Bronchial epithelial cell (primary cell): ENCODE measurements around the gene TMC8. TPM values are rescaled to one million over a fixed set of nuclear protein-coding genes. Genes with fewer than 3 reads are reported as not detected.

Experiments used
- DNase-seq: peaks from one replicate; pipeline ENCODE4 v3.0.0-alpha.2; 2010; ENCODE audit warnings: low read depth
- FAIRE-seq: peaks from 2 replicates; lab custom pipeline; 2011; peaks lifted over from hg19 to GRCh38; lab: Jason Lieb, UNC
- H3K27me3 ChIP-seq: 2 replicates; pipeline ENCODE4 v1.5.1; 2011; ENCODE audit warnings: low read length; ENCODE audit not compliant: control insufficient read depth, insufficient read depth
- H3K36me3 ChIP-seq: 2 replicates; pipeline ENCODE4 v1.5.1; 2011; ENCODE audit warnings: low read length; ENCODE audit not compliant: control insufficient read depth, insufficient read depth
- H3K4me3 ChIP-seq: 2 replicates; pipeline ENCODE4 v1.5.1; 2011; ENCODE audit warnings: mild to moderate bottlenecking, low read depth, low read length, control low read depth
- total RNA-seq: library from RNA; depleted of rRNA; stranded (reverse); fragments of >200 nt; gene quantifications from 2 replicates; pipeline ENCODE4 v1.2.1, GENCODE V29; 2014
- TF ChIP-seq, protein P1 (sequence below): IDR thresholded peaks from 2 replicates; pipeline ENCODE4 v1.5.1; 2011; ENCODE audit warnings: mild to moderate bottlenecking, moderate library complexity, low read length, control low read depth, inconsistent platforms; ENCODE audit not compliant: insufficient read depth, severe bottlenecking

TMC8 gene
- total RNA-seq, 1 donor from 2014 or later, result not detected

DNA sequence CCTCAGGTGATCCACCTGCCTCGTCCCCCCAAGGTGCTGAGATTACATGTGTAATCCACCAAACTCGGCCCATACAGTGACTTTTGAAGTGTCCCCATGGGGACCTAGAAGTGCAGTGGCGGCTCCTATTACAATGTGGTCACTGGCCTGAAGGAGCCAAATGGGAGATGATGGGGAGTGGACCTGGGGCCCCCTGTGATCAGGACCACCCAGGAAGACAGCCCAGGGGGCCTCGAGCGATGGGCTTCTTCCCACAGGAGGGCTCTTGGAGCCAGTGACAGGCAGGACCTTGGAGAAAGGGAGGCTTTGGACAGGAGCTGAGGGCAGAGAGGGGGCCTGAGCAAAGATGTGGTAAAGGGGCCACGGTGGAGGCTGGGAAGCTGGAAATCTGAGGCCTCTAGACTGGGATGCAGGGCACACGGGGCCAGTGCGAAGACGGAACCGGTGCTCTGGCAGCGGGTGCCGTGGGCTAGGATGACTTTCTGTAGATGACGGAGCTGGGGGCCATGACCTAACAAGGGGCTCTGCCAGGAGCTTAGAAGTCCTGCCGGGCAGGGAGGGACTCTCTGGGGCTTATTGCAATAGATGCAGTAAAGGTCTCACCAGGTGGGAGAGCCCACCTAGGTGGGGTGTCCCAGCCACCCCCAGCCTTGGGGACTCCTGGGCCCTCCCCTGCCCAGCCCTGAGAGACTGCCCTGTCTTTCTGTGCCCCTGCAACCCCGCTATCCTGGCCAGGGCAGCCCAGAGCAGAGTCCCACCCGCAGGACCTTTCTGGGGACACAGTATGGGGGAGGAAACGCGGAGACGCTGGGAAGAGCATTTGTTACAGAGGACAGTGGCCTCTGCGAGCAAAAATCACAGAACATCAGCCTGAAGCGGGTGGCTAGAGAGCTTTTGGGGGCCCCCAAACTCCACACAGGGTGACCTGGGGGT, 12.9 kb downstream of the TMC8 start:
- no peak for FAIRE-seq
- no peaks in the 10 kb centered on the region for H3K27me3 ChIP-seq
- TF ChIP-seq, protein P1, sequence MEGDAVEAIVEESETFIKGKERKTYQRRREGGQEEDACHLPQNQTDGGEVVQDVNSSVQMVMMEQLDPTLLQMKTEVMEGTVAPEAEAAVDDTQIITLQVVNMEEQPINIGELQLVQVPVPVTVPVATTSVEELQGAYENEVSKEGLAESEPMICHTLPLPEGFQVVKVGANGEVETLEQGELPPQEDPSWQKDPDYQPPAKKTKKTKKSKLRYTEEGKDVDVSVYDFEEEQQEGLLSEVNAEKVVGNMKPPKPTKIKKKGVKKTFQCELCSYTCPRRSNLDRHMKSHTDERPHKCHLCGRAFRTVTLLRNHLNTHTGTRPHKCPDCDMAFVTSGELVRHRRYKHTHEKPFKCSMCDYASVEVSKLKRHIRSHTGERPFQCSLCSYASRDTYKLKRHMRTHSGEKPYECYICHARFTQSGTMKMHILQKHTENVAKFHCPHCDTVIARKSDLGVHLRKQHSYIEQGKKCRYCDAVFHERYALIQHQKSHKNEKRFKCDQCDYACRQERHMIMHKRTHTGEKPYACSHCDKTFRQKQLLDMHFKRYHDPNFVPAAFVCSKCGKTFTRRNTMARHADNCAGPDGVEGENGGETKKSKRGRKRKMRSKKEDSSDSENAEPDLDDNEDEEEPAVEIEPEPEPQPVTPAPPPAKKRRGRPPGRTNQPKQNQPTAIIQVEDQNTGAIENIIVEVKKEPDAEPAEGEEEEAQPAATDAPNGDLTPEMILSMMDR, result no peak

DNA sequence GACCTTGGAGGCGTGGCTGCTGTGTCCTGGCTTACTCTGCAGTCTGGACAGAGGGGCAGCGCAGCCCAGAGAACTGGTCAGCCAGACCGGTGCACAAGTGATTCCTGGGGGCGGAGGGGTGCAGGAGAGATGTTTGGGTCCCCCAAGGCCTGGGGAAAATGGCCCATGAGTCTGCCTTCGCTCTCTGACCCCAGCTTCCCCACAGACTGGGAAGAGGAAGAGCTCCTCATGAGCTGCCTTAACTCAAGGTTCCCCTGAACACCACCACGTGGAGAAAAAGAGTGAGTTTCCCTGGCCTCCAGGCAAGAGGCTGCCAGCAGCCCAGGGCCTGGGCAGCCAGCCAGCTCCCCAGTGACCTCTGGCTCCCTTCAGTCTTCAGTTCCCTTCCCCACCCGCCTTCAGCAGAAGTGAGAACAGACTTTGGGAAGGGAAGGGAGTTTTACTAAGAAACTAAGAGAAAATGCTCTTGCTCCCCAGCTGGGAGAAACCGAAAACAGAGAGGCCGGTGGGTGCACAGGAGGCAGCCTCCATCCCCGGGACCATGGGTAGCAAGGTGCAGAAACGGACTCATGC, 13.7 kb downstream of the TMC8 start:
- TF ChIP-seq, protein P1, result no peak
- no peak for FAIRE-seq

More for the DNA sequence above, 12.9 kb downstream of the TMC8 start:
- Histone ChIP-seq H3K36me3 (no peaks in the 10 kb centered on the region), H3K4me3 (no peak overlapping the region)
- DNase-seq, result no peak

DNA sequence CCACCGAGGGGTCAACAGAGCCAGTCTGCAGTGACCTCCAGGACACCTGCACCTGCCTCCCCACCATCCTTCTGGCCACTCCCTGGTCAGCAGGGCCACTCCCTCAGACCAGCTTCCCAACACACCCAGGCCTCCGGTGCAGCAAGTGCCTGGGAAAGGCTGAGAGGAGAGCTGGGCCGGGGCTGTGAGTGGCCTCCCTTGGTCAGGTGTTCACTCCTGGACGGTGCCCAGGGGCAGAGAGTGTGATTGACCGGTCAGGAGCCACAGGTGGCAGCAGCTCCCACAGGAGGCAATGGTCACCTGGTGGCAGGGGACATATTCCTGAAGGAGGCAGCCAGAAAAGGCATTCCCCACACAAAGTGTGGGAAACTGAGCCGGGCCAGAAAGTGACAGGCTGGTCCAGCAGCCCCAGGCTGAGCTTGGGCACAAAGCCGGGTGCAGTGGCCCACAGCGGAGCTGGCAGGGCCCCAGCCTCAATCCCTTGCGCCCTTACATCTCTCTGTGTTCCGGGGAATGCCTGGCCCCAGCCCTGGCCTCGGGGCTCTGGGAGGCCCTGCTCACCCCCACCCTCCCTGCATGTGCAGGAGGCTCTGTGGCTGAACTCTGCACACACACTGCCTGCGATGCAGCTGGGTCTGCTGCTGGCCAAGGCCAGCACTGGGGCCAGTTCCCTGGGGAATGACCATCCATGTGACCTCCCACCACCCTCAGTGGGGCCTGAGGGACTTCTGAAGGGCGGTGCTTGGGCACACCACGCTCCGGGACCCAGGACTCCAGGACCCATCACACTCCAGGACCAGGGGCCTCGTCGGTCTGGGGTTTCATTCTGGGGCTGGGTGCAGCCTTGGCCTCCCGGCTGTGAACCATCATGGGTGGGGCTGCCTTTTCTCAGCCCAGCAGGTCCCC, 14.4 kb downstream of the TMC8 start:
- no peak for DNase-seq
- FAIRE-seq, result no peak
- H3K27me3 ChIP-seq, result no peaks in the 10 kb centered on the region
- no peaks in the 10 kb centered on the region for H3K36me3 ChIP-seq
- TF ChIP-seq, protein P1, result no peak
- no peak overlapping the region for H3K4me3 ChIP-seq

More for the DNA sequence above, 13.7 kb downstream of the TMC8 start:
- DNase-seq, result no peak
- Histone ChIP-seq H3K27me3 (no peaks in the 10 kb centered on the region), H3K4me3 (no peak overlapping the region), H3K36me3 (no peaks in the 10 kb centered on the region)

DNA sequence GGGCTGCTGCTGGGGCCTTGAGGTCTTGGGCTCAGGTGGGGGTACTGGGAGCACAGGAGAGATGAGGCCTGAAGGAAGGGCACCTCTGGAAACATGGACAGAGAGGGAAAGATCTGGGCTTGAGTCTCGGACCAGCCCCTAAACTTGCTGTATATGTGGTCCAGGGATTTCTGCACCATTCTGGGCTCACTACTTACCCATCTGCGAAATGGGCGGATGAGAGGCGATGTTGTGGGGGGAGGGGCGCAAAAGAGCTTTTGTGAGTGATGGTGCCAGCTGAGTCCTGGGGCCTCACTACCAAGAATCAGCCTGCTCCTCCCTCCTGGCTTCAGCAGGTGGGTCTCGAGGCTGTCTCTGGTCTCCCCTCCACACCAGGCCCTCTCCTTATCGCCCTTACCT, 15.9 kb downstream of the TMC8 start:
- Histone ChIP-seq H3K27me3 (no peaks in the 10 kb centered on the region), H3K36me3 (no peaks in the 10 kb centered on the region), H3K4me3 (no peak overlapping the region)
- TF ChIP-seq, protein P1, result no peak
- FAIRE-seq (no peak), DNase-seq (no peak)

DNA sequence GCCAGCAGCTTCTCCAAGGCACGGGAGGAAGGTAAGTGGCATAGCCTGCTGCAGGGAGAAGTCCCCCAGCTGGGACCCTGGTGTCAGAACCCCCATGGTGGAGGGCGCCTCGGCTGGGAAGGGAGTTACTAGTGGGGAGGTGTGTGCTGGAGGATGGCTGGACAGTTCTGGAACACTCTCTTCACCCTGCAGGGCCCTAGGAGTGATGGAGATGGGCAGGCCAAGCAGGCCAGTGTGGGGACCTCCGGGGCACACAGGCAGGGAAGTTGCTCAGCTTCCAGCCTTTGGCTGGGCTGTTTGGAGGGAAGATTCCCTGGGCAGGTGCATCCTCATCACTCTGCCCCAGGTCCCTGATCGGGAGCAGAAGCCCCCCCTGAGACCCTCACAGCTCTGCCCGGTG, 16.3 kb downstream of the TMC8 start:
- DNase-seq, result no peak
- Histone ChIP-seq H3K4me3 (no peak overlapping the region), H3K36me3 (no peaks in the 10 kb centered on the region), H3K27me3 (no peaks in the 10 kb centered on the region)
- TF ChIP-seq, protein P1, result no peak
- no peak for FAIRE-seq
